Measurements from ENCODE around the gene FILIP1L.

The FILIP1L gene

GRCh38 chr3:99961756-99962515 lies 152.4 kb downstream of the FILIP1L start:
- Histone ChIP-seq H3F3A (ENCODE audit: low read depth) (no peaks in the 10 kb centered on the region), H4K20me1 (ENCODE audit: insufficient read depth, low read length, poor library complexity, severe bottlenecking) (no peaks in the 10 kb centered on the region), H3K27me3 (ENCODE audit: insufficient read depth, low read length, poor library complexity, severe bottlenecking) (no peaks in the 10 kb centered on the region), H3K9me3 (ENCODE audit: insufficient read depth, low read depth, low read length) (no peaks in the 10 kb centered on the region), H3K4me1 (ENCODE audit: insufficient read depth, low read length, poor library complexity, severe bottlenecking) (no peaks in the 10 kb centered on the region), H3K4me3 (ENCODE audit: low read length, poor library complexity, severe bottlenecking) (no peak overlapping the region), H3K4me2 (ENCODE audit: low read depth, low read length, poor library complexity, severe bottlenecking) (no peak overlapping the region), H3K36me3 (ENCODE audit: insufficient read depth, low read length) (no peaks in the 10 kb centered on the region), H3K9ac (ENCODE audit: low read depth, low read length, poor library complexity, severe bottlenecking) (no peak overlapping the region), H3K9me2 (replicated peaks; ENCODE audit: low read depth, low read length) (no peaks in the 10 kb centered on the region), H3K79me2 (ENCODE audit: insufficient read depth, low read length) (no peaks in the 10 kb centered on the region), H2AFZ (ENCODE audit: low read length) (no peak overlapping the region)
- TF ChIP-seq CTCF (conservative IDR thresholded peaks at IDR 0.05; ENCODE audit: low read length) (no peak), EZH2phosphoT487 (IDR thresholded peaks at IDR 0.05; ENCODE audit: borderline replicate concordance) (no peak)

GRCh38 chr3:99960941-99961340 lies 153.4 kb downstream of the FILIP1L start:
- Histone ChIP-seq H3K9ac (ENCODE audit: low read depth, low read length, poor library complexity, severe bottlenecking) (no peak overlapping the region), H4K20me1 (ENCODE audit: insufficient read depth, low read length, poor library complexity, severe bottlenecking) (no peaks in the 10 kb centered on the region), H2AFZ (ENCODE audit: low read length) (no peak overlapping the region), H3K4me1 (ENCODE audit: insufficient read depth, low read length, poor library complexity, severe bottlenecking) (no peaks in the 10 kb centered on the region), H3K27me3 (ENCODE audit: insufficient read depth, low read length, poor library complexity, severe bottlenecking) (no peaks in the 10 kb centered on the region), H3K36me3 (ENCODE audit: insufficient read depth, low read length) (no peaks in the 10 kb centered on the region), H3K9me3 (ENCODE audit: insufficient read depth, low read depth, low read length) (no peaks in the 10 kb centered on the region), H3K9me2 (replicated peaks; ENCODE audit: low read depth, low read length) (no peaks in the 10 kb centered on the region), H3K79me2 (ENCODE audit: insufficient read depth, low read length) (no peaks in the 10 kb centered on the region), H3K4me3 (ENCODE audit: low read length, poor library complexity, severe bottlenecking) (no peak overlapping the region), H3F3A (ENCODE audit: low read depth) (no peaks in the 10 kb centered on the region), H3K4me2 (ENCODE audit: low read depth, low read length, poor library complexity, severe bottlenecking) (no peak overlapping the region)
- TF ChIP-seq EZH2phosphoT487 (IDR thresholded peaks at IDR 0.05; ENCODE audit: borderline replicate concordance) (no peak), CTCF (conservative IDR thresholded peaks at IDR 0.05; ENCODE audit: low read length) (no peak)

- Histone ChIP-seq H3K9ac (ENCODE audit: low read depth, low read length, poor library complexity, severe bottlenecking) (no peak overlapping the region), H3K4me1 (ENCODE audit: insufficient read depth, low read length, poor library complexity, severe bottlenecking) (no peaks in the 10 kb centered on the region), H3K4me2 (ENCODE audit: low read depth, low read length, poor library complexity, severe bottlenecking) (no peak overlapping the region), H3K79me2 (ENCODE audit: insufficient read depth, low read length) (no peaks in the 10 kb centered on the region), H3K27me3 (ENCODE audit: insufficient read depth, low read length, poor library complexity, severe bottlenecking) (no peaks in the 10 kb centered on the region), H3K9me3 (ENCODE audit: insufficient read depth, low read depth, low read length) (no peaks in the 10 kb centered on the region), H2AFZ (ENCODE audit: low read length) (no peak overlapping the region), H3K9me2 (replicated peaks; ENCODE audit: low read depth, low read length) (no peaks in the 10 kb centered on the region), H4K20me1 (ENCODE audit: insufficient read depth, low read length, poor library complexity, severe bottlenecking) (no peaks in the 10 kb centered on the region), H3K4me3 (ENCODE audit: low read length, poor library complexity, severe bottlenecking) (no peak overlapping the region), H3F3A (ENCODE audit: low read depth) (no peaks in the 10 kb centered on the region), H3K36me3 (ENCODE audit: insufficient read depth, low read length) (no peaks in the 10 kb centered on the region)
- TF ChIP-seq EZH2phosphoT487 (IDR thresholded peaks at IDR 0.05; ENCODE audit: borderline replicate concordance) (no peak), CTCF (conservative IDR thresholded peaks at IDR 0.05; ENCODE audit: low read length) (no peak)
Measured at GRCh38 chr3:99960123-99960878, 154.0 kb downstream of the FILIP1L start.

Measured in Loucy (cell line).